ENCODE measurements around the gene OGFOD1.

DNA sequence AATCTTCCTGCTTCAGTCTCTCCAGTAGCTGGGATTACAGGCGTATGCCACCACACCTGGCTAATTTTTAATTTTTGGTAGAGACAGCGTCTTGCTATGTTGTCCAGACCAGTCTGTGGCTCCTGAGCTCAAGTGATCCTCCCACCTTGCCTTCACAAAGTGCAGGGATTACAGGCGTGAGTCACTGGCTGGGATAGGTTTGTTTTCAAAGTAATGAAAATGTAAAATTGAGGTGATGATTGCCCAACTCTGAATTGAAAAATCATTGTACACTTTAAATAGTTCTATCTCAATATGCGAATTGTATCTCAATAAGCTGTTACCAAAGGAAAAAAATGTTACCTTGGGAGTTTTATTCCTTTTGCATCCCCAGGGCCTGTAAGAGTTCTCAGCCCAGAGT is 24.8 kb upstream of the OGFOD1 start:
- TF ChIP-seq, protein P1, sequence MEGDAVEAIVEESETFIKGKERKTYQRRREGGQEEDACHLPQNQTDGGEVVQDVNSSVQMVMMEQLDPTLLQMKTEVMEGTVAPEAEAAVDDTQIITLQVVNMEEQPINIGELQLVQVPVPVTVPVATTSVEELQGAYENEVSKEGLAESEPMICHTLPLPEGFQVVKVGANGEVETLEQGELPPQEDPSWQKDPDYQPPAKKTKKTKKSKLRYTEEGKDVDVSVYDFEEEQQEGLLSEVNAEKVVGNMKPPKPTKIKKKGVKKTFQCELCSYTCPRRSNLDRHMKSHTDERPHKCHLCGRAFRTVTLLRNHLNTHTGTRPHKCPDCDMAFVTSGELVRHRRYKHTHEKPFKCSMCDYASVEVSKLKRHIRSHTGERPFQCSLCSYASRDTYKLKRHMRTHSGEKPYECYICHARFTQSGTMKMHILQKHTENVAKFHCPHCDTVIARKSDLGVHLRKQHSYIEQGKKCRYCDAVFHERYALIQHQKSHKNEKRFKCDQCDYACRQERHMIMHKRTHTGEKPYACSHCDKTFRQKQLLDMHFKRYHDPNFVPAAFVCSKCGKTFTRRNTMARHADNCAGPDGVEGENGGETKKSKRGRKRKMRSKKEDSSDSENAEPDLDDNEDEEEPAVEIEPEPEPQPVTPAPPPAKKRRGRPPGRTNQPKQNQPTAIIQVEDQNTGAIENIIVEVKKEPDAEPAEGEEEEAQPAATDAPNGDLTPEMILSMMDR (IDR thresholded peaks at IDR 0.05), result no peak
- TF ChIP-seq POLR2A (IDR thresholded peaks at IDR 0.05), result no peak
